HEK293T (cell line): ENCODE measurements around the gene MACROD2.
"Not testable (repeated sequence)": the region's sequence is repeated elsewhere in the genome, so short reads cannot be mapped to it uniquely, and the experiment has no call there.

Experiments used
- BHLHE40 ChIP-seq: fragments of 450-650 bp; IDR thresholded peaks from 2 replicates; pipeline ENCODE4 v1.6.1; 2016; ENCODE audit warnings: mild to moderate bottlenecking, moderate library complexity, borderline replicate concordance
- ELF4 ChIP-seq: fragments of 450-650 bp; IDR thresholded peaks from 2 replicates; pipeline ENCODE4 v1.6.1; 2017; ENCODE audit warnings: antibody characterized with exemption
- FOXA1 ChIP-seq: fragments of 450-650 bp; IDR thresholded peaks from 2 replicates; pipeline ENCODE4 v1.6.1; 2016; ENCODE audit warnings: mild to moderate bottlenecking
- FOXM1 ChIP-seq: fragments of 450-650 bp; IDR thresholded peaks from 2 replicates; pipeline ENCODE4 v1.6.1; 2017; ENCODE audit warnings: mild to moderate bottlenecking, borderline replicate concordance

DNA sequence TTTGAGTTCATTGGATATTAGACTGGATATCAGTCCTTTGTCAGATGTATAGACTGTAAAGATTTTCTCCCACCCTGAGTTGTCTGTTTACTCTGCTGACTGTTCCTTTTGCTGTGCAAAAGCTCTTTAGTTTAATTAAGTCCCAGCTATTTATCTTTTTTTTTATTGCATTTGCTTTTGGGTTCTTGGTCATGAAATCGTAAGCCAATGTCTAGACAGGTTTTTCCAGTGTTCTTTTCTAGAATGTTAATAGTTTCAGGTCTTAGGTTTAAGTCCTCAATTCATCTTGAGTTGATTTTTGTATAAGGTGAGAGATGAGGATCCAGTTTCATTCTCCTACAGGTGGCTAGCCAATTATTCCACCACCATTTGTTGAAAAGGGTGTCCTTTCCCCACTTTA lies 220.6 kb downstream of the MACROD2 start:
- not testable (repeated sequence) for TF ChIP-seq FOXA1, FOXM1, ELF4, BHLHE40
